Mucosa of descending colon (tissue), 3 donors: Measurements from ENCODE around the gene LBH. TPM values are rescaled to one million over a fixed set of nuclear protein-coding genes. Genes with fewer than 3 reads are reported as not detected.

ENCODE experiments used
- ATAC-seq: fragments of 200-7000 bp; cut with Tn5 transposase; one replicate; pipeline ENCODE4 v1.9.1; 2020; ENCODE audit warnings: mild to moderate bottlenecking, moderate library complexity
- DNase-seq, 3 donors: peaks; one replicate each; pipeline ENCODE4 v3.0.0-alpha.2; 2020
- H3K36me3 ChIP-seq: fragments of 200-600 bp; one replicate; pipeline ENCODE4 v1.8.0; 2021; ENCODE audit warnings: low read depth, mild to moderate bottlenecking
- H3K4me1 ChIP-seq: fragments of 200-600 bp; one replicate; pipeline ENCODE4 v1.8.0; 2021; ENCODE audit warnings: low read depth, mild to moderate bottlenecking
- H3K4me3 ChIP-seq: fragments of 200-600 bp; one replicate; pipeline ENCODE4 v1.8.0; 2021; ENCODE audit warnings: mild to moderate bottlenecking
- H3K9me3 ChIP-seq: fragments of 200-600 bp; one replicate; pipeline ENCODE4 v1.8.0; 2021; ENCODE audit warnings: mild to moderate bottlenecking
- intact Hi-C, 2 donors: fragments of 100-400 bp; cut with DNase I in 1 of 2; cut with micrococcal nuclease in 1 of 2; formaldehyde crosslinking; loops; one replicate each; pipeline versions ENCODE4 v1.11.0 to v1.11.1; 2022; cut with DNase I, micrococcal nuclease
- total RNA-seq, 3 donors: library from RNA; stranded (reverse); fragmentation: NEBNext Ultra II Directional in 2 of 3; extraction: Animal tissue kit (Norgen Biotek cat#: 25700) in 2 of 3; gene quantifications; one replicate each; pipeline versions ENCODE4 v1.2.1 to v1.2.4, GENCODE V29; 2021 to 2023
- TF ChIP-seq, protein P1 (sequence below): fragments of 200-600 bp; IDR thresholded peaks from one replicate; pipeline ENCODE4 v1.8.0; 2022; ENCODE audit warnings: antibody characterized with exemption, mild to moderate bottlenecking
- donor health status: DM: no; HTN: no; CAD: no; lungs with moderate emphysema.
- donor health status: DM: no; HTN: no; CAD: no.
- donor health status: DM: no; HTN: yes; CAD: no.

LBH gene
- total RNA-seq, 3 donors from 2014 or later, result 7.2 to 12.8 (median 12.4) TPM

DNA sequence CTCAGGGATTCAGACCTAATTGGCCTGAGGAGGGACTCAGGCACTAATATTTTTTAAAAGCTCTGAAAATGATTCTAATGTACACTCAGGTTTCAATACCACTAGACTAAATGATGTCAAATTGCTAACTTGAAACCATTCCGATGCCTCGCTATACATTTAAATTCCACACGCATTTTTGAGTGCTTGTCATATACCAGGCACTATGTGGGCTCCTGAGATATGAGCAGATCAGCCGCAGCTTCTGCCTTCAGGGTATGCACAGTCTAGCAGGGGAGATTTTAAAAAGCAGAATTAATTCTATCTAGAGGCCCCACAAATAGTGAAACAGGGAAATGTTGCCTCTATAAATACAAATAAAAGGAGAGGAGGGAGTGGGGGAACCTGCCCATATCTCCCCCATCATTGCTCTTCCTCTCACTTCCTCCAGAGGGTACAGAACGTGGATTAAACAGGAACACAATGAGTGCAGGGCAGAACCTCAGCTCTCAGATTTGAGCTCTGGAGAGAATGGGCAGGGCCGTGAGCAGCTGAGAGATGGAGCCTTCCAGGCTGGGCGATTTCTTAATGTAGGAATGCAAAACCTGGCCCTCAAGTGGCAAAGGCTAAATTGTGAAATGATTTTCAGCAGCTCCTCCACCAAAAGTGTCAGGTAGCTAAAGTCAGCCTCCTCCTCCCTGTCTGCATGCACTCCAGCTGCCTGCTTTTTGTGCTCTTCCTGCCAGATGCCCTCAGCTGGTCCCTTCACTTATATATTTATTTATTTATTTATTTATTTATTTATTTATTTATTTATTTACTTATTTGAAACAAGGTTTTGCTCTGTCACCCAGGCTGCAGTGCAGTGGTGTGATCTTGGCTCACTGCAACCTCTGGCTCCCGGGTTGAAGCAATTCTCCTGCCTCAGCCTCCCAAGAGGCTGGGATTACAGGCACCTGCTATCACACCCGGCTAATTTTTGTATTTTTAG is 24.6 kb upstream of the LBH start:
- intact Hi-C loops, result loop anchor here (5.0 to 10.0 kb wide), 2 partner anchors 128 to 501 kb away; no protein-coding TSS in a partner anchor
- TF ChIP-seq, protein P1, sequence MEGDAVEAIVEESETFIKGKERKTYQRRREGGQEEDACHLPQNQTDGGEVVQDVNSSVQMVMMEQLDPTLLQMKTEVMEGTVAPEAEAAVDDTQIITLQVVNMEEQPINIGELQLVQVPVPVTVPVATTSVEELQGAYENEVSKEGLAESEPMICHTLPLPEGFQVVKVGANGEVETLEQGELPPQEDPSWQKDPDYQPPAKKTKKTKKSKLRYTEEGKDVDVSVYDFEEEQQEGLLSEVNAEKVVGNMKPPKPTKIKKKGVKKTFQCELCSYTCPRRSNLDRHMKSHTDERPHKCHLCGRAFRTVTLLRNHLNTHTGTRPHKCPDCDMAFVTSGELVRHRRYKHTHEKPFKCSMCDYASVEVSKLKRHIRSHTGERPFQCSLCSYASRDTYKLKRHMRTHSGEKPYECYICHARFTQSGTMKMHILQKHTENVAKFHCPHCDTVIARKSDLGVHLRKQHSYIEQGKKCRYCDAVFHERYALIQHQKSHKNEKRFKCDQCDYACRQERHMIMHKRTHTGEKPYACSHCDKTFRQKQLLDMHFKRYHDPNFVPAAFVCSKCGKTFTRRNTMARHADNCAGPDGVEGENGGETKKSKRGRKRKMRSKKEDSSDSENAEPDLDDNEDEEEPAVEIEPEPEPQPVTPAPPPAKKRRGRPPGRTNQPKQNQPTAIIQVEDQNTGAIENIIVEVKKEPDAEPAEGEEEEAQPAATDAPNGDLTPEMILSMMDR, result no peak

DNA sequence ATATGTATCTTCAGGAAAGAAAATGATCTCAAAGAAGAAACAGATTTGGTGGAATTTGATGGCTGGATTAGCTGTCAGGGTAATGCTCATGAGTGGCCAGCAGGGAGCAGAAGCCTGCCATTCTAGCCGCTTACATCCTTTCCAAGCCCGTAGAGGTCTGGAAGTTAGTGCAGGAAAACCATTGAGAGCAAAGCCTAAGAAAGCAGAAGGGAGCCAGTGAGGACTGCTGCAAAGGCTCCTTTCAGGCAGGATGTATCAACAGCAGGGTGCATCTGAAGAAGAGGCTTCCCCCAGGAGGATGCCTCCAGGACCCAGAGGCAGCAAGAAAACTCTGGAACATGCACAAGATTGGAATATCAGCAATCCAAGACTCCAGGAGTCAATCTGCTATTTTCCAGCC is 22.9 kb upstream of the LBH start:
- no peaks in the 10 kb centered on the region for H3K36me3 ChIP-seq
- no peaks in the 10 kb centered on the region for H3K4me1 ChIP-seq
- intact Hi-C loops, result loop anchor here (2.0 to 10.0 kb wide), 3 partner anchors 126 to 499 kb away; no protein-coding TSS in a partner anchor
- H3K4me3 ChIP-seq, result no peak overlapping the region
- peaks cover 2% of the 10 kb centered on the region for H3K9me3 ChIP-seq
- TF ChIP-seq, protein P1, result peak; percentile 50
- ATAC-seq, result peak; percentile 92
- DNase-seq, result peak in 2 of 3 donors; percentile 67 to 72

More for the DNA sequence above, 24.6 kb upstream of the LBH start:
- Histone ChIP-seq H3K36me3 (no peaks in the 10 kb centered on the region), H3K4me3 (no peak overlapping the region), H3K4me1 (no peaks in the 10 kb centered on the region), H3K9me3 (peaks cover 2% of the 10 kb centered on the region)
- DNase-seq, result no peak
- ATAC-seq, result no peak

DNA sequence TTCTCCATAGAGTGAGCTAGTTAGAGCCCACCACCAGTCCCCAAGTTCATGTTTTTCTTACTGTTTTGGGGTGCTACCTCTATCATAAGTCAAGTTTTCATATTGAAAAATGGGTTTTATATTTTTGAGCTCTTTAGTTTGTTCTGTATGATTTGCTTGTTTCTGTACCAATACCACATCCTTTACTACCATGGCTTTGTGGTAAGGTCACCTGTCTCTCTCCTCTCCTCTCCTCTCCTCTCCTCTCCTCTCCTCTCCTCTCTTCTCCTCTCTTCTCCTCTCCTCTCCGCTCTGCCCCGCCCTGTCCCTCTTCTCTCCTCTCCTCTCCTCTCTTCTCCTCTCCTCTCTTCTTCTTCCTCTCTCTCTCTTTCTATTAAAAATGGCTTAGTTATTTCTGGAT is 22.1 kb upstream of the LBH start:
- H3K9me3 ChIP-seq, result peaks cover 2% of the 10 kb centered on the region
- no peaks in the 10 kb centered on the region for H3K4me1 ChIP-seq
- H3K36me3 ChIP-seq, result no peaks in the 10 kb centered on the region
- no peak overlapping the region for H3K4me3 ChIP-seq
- peak; percentile 27 for ATAC-seq
- TF ChIP-seq, protein P1, result no peak
- intact Hi-C loops, result loop anchor here (2.0 to 10.0 kb wide), 3 partner anchors 126 to 498 kb away; no protein-coding TSS in a partner anchor
- DNase-seq, result no peak

- Histone ChIP-seq H3K4me1 (peaks cover 10% of the 10 kb centered on the region), H3K4me3 (no peak overlapping the region), H3K9me3 (no peaks in the 10 kb centered on the region), H3K36me3 (no peaks in the 10 kb centered on the region)
- intact Hi-C loops, result no loop called here
- DNase-seq, result no peak
- no peak for ATAC-seq
- TF ChIP-seq, protein P1, result no peak
Measured at GRCh38 chr2:30213326-30213725, 18.0 kb upstream of the LBH start.

GRCh38 chr2:30213907-30214463 is 17.3 kb upstream of the LBH start:
- Histone ChIP-seq H3K4me3 (no peak overlapping the region), H3K36me3 (no peaks in the 10 kb centered on the region), H3K4me1 (peaks cover 15% of the 10 kb centered on the region), H3K9me3 (no peaks in the 10 kb centered on the region)
- TF ChIP-seq, protein P1, result no peak
- intact Hi-C loops, result no loop called here
- no peak for DNase-seq
- no peak for ATAC-seq
